Measurements from ENCODE around the gene SIM1.

- TF ChIP-seq CTCF (IDR thresholded peaks at IDR 0.05; ENCODE audit: low read depth, low read length), result no peak
- TF ChIP-seq POLR2A (IDR thresholded peaks at IDR 0.05; ENCODE audit: extremely low read depth, insufficient read length), result no peak
- TF ChIP-seq MAX (IDR thresholded peaks at IDR 0.05; ENCODE audit: low read depth, low read length), result no peak
- no peak for TF ChIP-seq MYC (IDR thresholded peaks at IDR 0.05; ENCODE audit: low read depth, low read length)
Observed at GRCh38 chr6:100426744-100427338, 37.9 kb downstream of the SIM1 start.
